GM23248 (cell line): ENCODE measurements around the gene XXYLT1. TPM values are rescaled to one million over a fixed set of nuclear protein-coding genes. Genes with fewer than 3 reads are reported as not detected.
A peak's percentile ranks its signal among the peaks of the same experiment; 100 is the strongest.

Experiments
- DNase-seq: peaks from one replicate; pipeline ENCODE4 v3.0.0-alpha.2; 2015
- H2AFZ ChIP-seq: fragments of 200-600 bp; sonication (generic); 2 replicates; pipeline ENCODE4 v1.6.1; 2016; ENCODE audit warnings: antibody characterized with exemption
- H3F3A ChIP-seq: fragments of 200-600 bp; sonication (generic); 2 replicates; pipeline ENCODE4 v1.6.1; 2016; ENCODE audit warnings: mild to moderate bottlenecking, antibody characterized with exemption, mixed run types; ENCODE audit not compliant: insufficient read depth
- H3K27ac ChIP-seq: fragments of 200-600 bp; sonication (generic); 2 replicates; pipeline ENCODE4 v1.5.1; 2016; ENCODE audit warnings: mild to moderate bottlenecking
- H3K27me3 ChIP-seq: fragments of 200-600 bp; sonication (generic); replicated peaks from 2 replicates; pipeline ENCODE4 v1.6.1; 2016; ENCODE audit warnings: mild to moderate bottlenecking; ENCODE audit not compliant: insufficient read depth
- H3K36me3 ChIP-seq: fragments of 200-600 bp; sonication (generic); 2 replicates; pipeline ENCODE4 v1.6.1; 2016; ENCODE audit warnings: low read depth, mild to moderate bottlenecking
- H3K4me1 ChIP-seq: fragments of 200-600 bp; sonication (generic); 2 replicates; pipeline ENCODE4 v1.6.1; 2016; ENCODE audit warnings: mild to moderate bottlenecking; ENCODE audit not compliant: insufficient read depth
- H3K4me2 ChIP-seq: fragments of 200-600 bp; sonication (generic); one replicate; pipeline ENCODE4 v1.6.1; 2016; ENCODE audit warnings: mild to moderate bottlenecking; ENCODE audit not compliant: unreplicated experiment
- H3K4me3 ChIP-seq: fragments of 200-600 bp; sonication (generic); 2 replicates; pipeline ENCODE4 v1.5.1; 2016; ENCODE audit warnings: mild to moderate bottlenecking
- H3K79me2 ChIP-seq: fragments of 200-600 bp; sonication (generic); 2 replicates; pipeline ENCODE4 v1.6.1; 2016; ENCODE audit warnings: mild to moderate bottlenecking; ENCODE audit not compliant: insufficient read depth
- H3K9ac ChIP-seq: fragments of 200-600 bp; sonication (generic); 2 replicates; pipeline ENCODE4 v1.6.1; 2016; ENCODE audit warnings: mild to moderate bottlenecking
- H3K9me2 ChIP-seq: fragments of 200-600 bp; sonication (generic); 2 replicates; pipeline ENCODE4 v1.6.1; 2016; ENCODE audit warnings: mixed run types, mild to moderate bottlenecking, moderate library complexity; ENCODE audit not compliant: insufficient read depth
- H3K9me3 ChIP-seq: fragments of 200-600 bp; sonication (generic); one replicate; pipeline ENCODE4 v1.6.1; 2017; ENCODE audit warnings: low read depth
- H4K20me1 ChIP-seq: fragments of 200-600 bp; sonication (generic); 2 replicates; pipeline ENCODE4 v1.6.0; 2016; ENCODE audit not compliant: insufficient read depth
- EZH2 ChIP-seq: fragments of 200-600 bp; sonication (generic); IDR thresholded peaks from 2 replicates; pipeline ENCODE4 v1.6.1; 2018; ENCODE audit warnings: antibody characterized with exemption, mild to moderate bottlenecking; ENCODE audit not compliant: insufficient read depth, poor library complexity, severe bottlenecking
- EZH2phosphoT487 ChIP-seq: fragments of 200-600 bp; sonication (generic); IDR thresholded peaks from 2 replicates; pipeline ENCODE4 v1.6.1; 2018; ENCODE audit warnings: antibody characterized with exemption, moderate library complexity, mild to moderate bottlenecking, low read depth; ENCODE audit not compliant: insufficient read depth
- WGBS, 2 experiments: methylation state at CpG; one replicate each; pipeline ENCODE4 v1.1.6; 2015 to 2017; ENCODE audit warnings: low lambda C conversion rate in 2 of 2, low coverage in 1 of 2; ENCODE audit errors: missing lambda C conversion rate in 2 of 2; 5-methylcytosine and 5-hydroxymethylcytosine counted together
- in situ Hi-C: fragments of 300-500 bp; cut with MboI; formaldehyde crosslinking; loops from 2 replicates; pipeline ENCODE4 v1.15.0; 2020
- polyA plus RNA-seq: library from polyadenylated mRNA; unstranded; fragments of >200 nt; fragmentation: Nextera tagmentation; extraction: Ambion mirVana; gene quantifications from 2 replicates; pipeline ENCODE4 v1.2.1, GENCODE V29; 2016
- total RNA-seq: library from RNA; depleted of rRNA; stranded (reverse); fragments of >200 nt; shearing (Covaris generic); gene quantifications from 2 replicates; pipeline ENCODE4 v1.2.3, GENCODE V29; 2014

XXYLT1 gene
- total and polyA plus RNA-seq, 2 experiments from 2014 or later: 22.8 to 44.7 TPM

DNA sequence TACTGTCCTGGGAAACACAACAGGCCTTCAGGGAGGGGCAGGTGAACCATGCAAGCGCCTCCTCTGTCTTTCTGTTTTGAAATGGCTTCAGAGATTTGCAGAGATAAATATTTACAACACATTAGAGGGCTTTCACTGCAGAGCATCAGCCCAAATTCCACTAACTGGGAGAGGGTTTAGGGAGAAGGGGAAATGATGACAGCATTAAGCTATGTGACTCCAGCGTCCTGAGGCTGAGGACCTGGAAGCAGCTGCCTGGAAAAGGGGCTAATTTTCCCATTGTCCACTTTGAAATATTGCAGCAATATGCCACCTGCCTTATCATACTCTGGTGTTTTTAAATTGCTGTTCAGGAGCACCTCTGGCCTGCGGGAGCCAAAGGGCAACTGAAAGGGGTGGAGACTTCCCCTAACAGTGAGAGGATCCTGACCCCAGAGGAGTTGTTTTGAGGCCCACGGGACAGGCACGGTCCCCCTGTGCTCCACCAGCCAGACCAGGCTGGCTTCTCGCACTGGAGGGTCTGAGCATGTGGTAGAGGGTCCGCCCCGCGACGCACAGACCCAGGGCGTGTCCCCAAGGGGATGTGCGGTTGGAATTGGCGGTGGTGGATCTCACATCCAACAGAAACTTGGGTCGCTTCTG, 110.6 kb downstream of the XXYLT1 start:
- Histone ChIP-seq H3K4me1 (peaks cover 16% of the 10 kb centered on the region), H4K20me1 (no peaks in the 10 kb centered on the region), H3K36me3 (no peaks in the 10 kb centered on the region), H3K9me3 (no peaks in the 10 kb centered on the region), H3F3A (peaks cover 17% of the 10 kb centered on the region), H3K9me2 (no peaks in the 10 kb centered on the region), H3K27ac (peak overlapping the region; percentile 77), H3K4me2 (peak overlapping the region; percentile 85), H3K79me2 (0 out of 2 replicates have a peak, but pooled peaks cover 7% of the 10 kb centered on the region), H3K27me3 (no peaks in the 10 kb centered on the region), H3K9ac (peak overlapping the region; percentile 61), H2AFZ (peak overlapping the region; percentile 31), H3K4me3 (peak overlapping the region; percentile 52)
- no peak for TF ChIP-seq EZH2phosphoT487
- no peak for TF ChIP-seq EZH2
- WGBS, 2 experiments: 56 to 61% methylated on average over 14 of the region's 14 CpGs
- in situ Hi-C loops: no loop called here
- peak; percentile 67 for DNase-seq

DNA sequence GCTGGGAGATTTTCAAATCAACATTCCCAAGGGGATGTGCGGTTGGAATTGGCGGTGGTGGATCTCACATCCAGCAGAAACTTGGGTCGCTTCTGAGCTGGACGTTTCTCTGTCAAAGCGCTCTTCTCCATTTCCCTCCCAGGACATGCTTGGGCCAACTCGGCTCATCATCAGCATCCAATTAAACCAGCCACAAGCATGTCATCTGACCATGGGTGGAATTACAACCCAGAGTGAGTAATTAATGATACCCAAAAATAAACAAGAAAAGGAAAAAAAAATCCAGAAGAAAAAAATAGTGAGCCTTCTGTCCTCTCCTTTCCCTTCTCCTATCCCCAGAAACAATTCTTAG, 111.2 kb downstream of the XXYLT1 start:
- in situ Hi-C loops: no loop called here
- H3K27me3 ChIP-seq: no peaks in the 10 kb centered on the region
- no peaks in the 10 kb centered on the region for H3K9me2 ChIP-seq
- peak overlapping the region; percentile 85 for H3K4me2 ChIP-seq
- 0 out of 2 replicates have a peak, but pooled peaks cover 7% of the 10 kb centered on the region for H3K79me2 ChIP-seq
- peak overlapping the region; percentile 77 for H3K27ac ChIP-seq
- 4 to 8% methylated on average over 6 of the region's 6 CpGs for WGBS, 2 experiments
- H3K4me3 ChIP-seq: peak overlapping the region; percentile 52
- no peaks in the 10 kb centered on the region for H3K36me3 ChIP-seq
- no peak for TF ChIP-seq EZH2phosphoT487
- no peak for TF ChIP-seq EZH2
- peaks cover 19% of the 10 kb centered on the region for H3K4me1 ChIP-seq
- no peaks in the 10 kb centered on the region for H3K9me3 ChIP-seq
- peak overlapping the region; percentile 61 for H3K9ac ChIP-seq
- H2AFZ ChIP-seq: peak overlapping the region; percentile 31
- DNase-seq: peak; percentile 76
- H4K20me1 ChIP-seq: no peaks in the 10 kb centered on the region
- peaks cover 19% of the 10 kb centered on the region for H3F3A ChIP-seq

DNA sequence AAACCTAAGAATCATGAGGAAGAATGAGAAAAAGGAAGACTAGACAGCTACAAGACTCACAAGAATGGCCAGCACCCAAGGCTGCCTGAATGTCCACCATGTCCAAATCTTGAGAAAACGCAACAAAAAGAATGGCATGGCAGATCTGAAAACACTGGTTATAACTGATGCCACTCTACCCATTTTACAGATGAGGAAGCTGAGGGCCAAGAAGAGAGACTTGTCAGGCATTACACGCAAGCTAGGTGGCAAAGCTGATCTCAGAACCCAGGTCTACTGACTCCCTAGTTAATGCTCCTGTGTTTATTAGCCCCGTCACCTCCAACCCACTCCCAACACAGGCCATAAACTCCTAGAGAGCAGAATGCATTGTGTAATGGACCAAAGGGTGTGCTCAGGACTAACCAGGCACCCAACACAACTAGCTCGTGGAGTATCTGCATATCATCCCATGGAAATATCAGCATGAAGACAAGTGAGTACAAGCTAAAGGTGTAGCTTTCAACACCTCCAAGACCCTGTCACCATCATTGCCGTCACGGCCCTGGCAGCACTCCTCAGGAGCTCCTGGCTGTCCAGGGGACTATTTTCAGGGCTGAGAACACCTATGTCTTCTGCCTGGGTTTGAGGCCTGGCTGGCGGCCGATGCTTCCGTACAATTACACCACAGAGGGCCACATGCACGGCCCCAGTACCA, 111.7 kb downstream of the XXYLT1 start:
- H4K20me1 ChIP-seq: no peaks in the 10 kb centered on the region
- in situ Hi-C loops: no loop called here
- H3K9me3 ChIP-seq: no peaks in the 10 kb centered on the region
- no peaks in the 10 kb centered on the region for H3K9me2 ChIP-seq
- WGBS, 2 experiments: 54 to 60% methylated on average over 10 of the region's 10 CpGs
- H3K4me3 ChIP-seq: 0 out of 2 replicates have a peak overlapping the region, but pooled peaks have one; percentile 52
- 0 out of 2 replicates have a peak, but pooled peaks cover 7% of the 10 kb centered on the region for H3K79me2 ChIP-seq
- peak overlapping the region; percentile 85 for H3K4me2 ChIP-seq
- no peaks in the 10 kb centered on the region for H3K27me3 ChIP-seq
- peak overlapping the region; percentile 31 for H2AFZ ChIP-seq
- H3F3A ChIP-seq: peaks cover 23% of the 10 kb centered on the region
- peaks cover 24% of the 10 kb centered on the region for H3K4me1 ChIP-seq
- TF ChIP-seq EZH2phosphoT487 (no peak), EZH2 (no peak)
- H3K27ac ChIP-seq: peak overlapping the region; percentile 77
- no peaks in the 10 kb centered on the region for H3K36me3 ChIP-seq
- peak overlapping the region; percentile 61; the same call in 1 of the 2 replicates for H3K9ac ChIP-seq
- no peak for DNase-seq

DNA sequence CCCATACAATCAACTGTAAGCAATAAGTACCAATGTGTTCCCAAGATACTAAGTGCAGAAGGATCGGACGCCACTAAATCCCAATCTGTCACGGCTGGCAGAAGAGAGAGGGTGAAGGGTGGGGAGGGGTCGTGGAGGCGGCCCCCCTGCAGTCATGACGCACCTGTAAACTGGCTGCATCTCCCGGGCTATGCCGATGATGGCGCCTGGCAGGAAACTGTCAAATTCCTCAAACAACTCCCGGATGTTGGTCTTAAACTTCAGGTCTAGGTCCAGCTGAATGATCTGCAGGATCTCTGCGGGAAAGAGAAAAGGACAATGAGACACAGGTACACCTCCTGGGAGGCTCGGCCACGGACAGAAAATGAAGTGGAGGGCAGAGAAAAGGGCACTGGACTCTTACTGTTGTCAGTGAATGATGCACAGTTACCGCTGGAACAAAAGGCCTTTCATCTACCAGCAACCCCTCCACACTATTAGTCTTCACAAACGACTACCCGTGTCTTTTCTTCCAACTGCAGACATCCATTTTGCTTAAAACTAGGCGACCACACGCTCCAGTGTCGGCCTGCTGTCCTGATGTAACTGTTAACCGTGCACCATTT, 114.6 kb downstream of the XXYLT1 start:
- Histone ChIP-seq H3K4me3 (no peak overlapping the region), H3K9ac (no peak overlapping the region), H3K9me2 (no peaks in the 10 kb centered on the region), H2AFZ (no peak overlapping the region), H3K27ac (no peak overlapping the region), H3K79me2 (0 out of 2 replicates have a peak, but pooled peaks cover 7% of the 10 kb centered on the region), H4K20me1 (no peaks in the 10 kb centered on the region), H3K4me1 (peaks cover 35% of the 10 kb centered on the region), H3K36me3 (no peaks in the 10 kb centered on the region), H3F3A (peaks cover 27% of the 10 kb centered on the region), H3K27me3 (no peaks in the 10 kb centered on the region), H3K9me3 (no peaks in the 10 kb centered on the region), H3K4me2 (no peak overlapping the region)
- 93 to 96% methylated on average over 20 of the region's 20 CpGs for WGBS, 2 experiments
- no peak for DNase-seq
- TF ChIP-seq EZH2phosphoT487: no peak
- TF ChIP-seq EZH2: no peak
- in situ Hi-C loops: no loop called here
